Adrenal gland (tissue), 12 donors: Measurements from ENCODE around the gene THAP4. TPM values are rescaled to one million over a fixed set of nuclear protein-coding genes. Genes with fewer than 3 reads are reported as not detected.
"Not testable (repeated sequence)": the region's sequence is repeated elsewhere in the genome, so short reads cannot be mapped to it uniquely, and the experiment has no call there.

Experiments
- DNase-seq, 7 donors: peaks; one replicate each; pipeline ENCODE4 v3.0.0-alpha.2; 2019 to 2020
- H3K27ac ChIP-seq, 5 donors: fragments of 200-600 bp; sonication (generic) in 4 of 5; 1 replicate in 3 of 5; 2 replicates in 2 of 5; pipeline versions ENCODE4 v1.5.1 to v1.8.0; 2016 to 2020; ENCODE audit warnings: mild to moderate bottlenecking in 1 of 5
- H3K27me3 ChIP-seq: fragments of 200-600 bp; 2 replicates; pipeline ENCODE4 v1.8.0; 2021
- H3K36me3 ChIP-seq, 2 donors: fragments of 200-600 bp; replicated peaks in 1 of 2; 1 replicate in 1 of 2; 2 replicates in 1 of 2; pipeline versions ENCODE4 v1.5.1 to v1.8.0; 2018 to 2022
- H3K4me1 ChIP-seq, 2 donors: fragments of 200-600 bp; replicated peaks in 1 of 2; 1 replicate in 1 of 2; 2 replicates in 1 of 2; pipeline versions ENCODE4 v1.5.1 to v1.8.0; 2018 to 2021
- H3K4me3 ChIP-seq, 4 donors: fragments of 200-600 bp; sonication (generic) in 3 of 4; one replicate each; pipeline ENCODE4 v1.5.1; 2016 to 2018
- H3K9me3 ChIP-seq, 3 donors: fragments of 200-600 bp; sonication (generic) in 1 of 3; replicated peaks in 1 of 3; 1 replicate in 2 of 3; 2 replicates in 1 of 3; pipeline versions ENCODE4 v1.5.1 to v1.8.0; 2016 to 2021
- POLR2A ChIP-seq, 2 donors: fragments of 450-650 bp; IDR thresholded peaks; one replicate each; pipeline ENCODE4 v1.6.1; 2017; ENCODE audit warnings: antibody characterized with exemption in 2 of 2, mild to moderate bottlenecking in 2 of 2, moderate library complexity in 1 of 2
- WGBS, 4 donors: extraction: QIAGEN DNeasy Blood & Tissue Kit in 2 of 4; methylation state at CpG; one replicate each; pipeline versions ENCODE4 v1.1.5 to v1.1.7; 2013 to 2017; 5-methylcytosine and 5-hydroxymethylcytosine counted together
- intact Hi-C, 2 donors: fragments of 100-400 bp; cut with DNase I; formaldehyde crosslinking; loops; one replicate each; pipeline versions ENCODE4 v1.14.1 to v1.15.0; 2022 to 2023
- polyA plus RNA-seq, 3 donors: library from polyadenylated mRNA; stranded (reverse); fragments of 200-250 nt in 2 of 3; fragments of 350-450 nt in 1 of 3; fragmentation: Illumina TruSeq in 1 of 3; extraction: RNeasy Lipid Tissue Mini Kit (QIAGEN cat#74804) in 1 of 3; gene quantifications; one replicate each; pipeline ENCODE4 v1.2.3, GENCODE V29; 2013 to 2014
- total RNA-seq, 9 donors: library from RNA; depleted of rRNA in 4 of 9; stranded (reverse); fragments of >200 nt in 4 of 9; fragments of 120-200 nt in 1 of 9; fragmentation: NEBNext Ultra II Directional in 1 of 9; extraction: Animal tissue kit (Norgen Biotek cat#: 25700) in 1 of 9; gene quantifications; one replicate each; pipeline versions ENCODE4 v1.1.0 to v1.2.4, GENCODE V29; 2013 to 2023
- TF ChIP-seq, protein P1 (sequence below), 6 experiments: fragments of 450-650 bp in 4 of 6; fragments of 200-600 bp in 2 of 6; sonication (generic) in 1 of 6; IDR thresholded peaks; 1 replicate in 5 of 6; 2 replicates in 1 of 6; pipeline versions ENCODE4 v1.5.1 to v1.8.0; 2016 to 2021; ENCODE audit warnings: antibody characterized with exemption in 6 of 6, mild to moderate bottlenecking in 2 of 6, moderate library complexity in 1 of 6
- donor health status: healthy with polysubstance abuse.
- donor health status: Bipolar disorder and iron deficiency.
- donor health status: DM: yes; HTN: yes; CAD: no.
- donor health status: DM: no; HTN: no; CAD: no.
- donor health status: DM: no; HTN: no; CAD: no.
- donor health status: DM: yes; HTN: yes; CAD: no.

THAP4 gene
- total and polyA plus RNA-seq, 12 donors = 23.9 to 62.9 (median 41.1) TPM

DNA sequence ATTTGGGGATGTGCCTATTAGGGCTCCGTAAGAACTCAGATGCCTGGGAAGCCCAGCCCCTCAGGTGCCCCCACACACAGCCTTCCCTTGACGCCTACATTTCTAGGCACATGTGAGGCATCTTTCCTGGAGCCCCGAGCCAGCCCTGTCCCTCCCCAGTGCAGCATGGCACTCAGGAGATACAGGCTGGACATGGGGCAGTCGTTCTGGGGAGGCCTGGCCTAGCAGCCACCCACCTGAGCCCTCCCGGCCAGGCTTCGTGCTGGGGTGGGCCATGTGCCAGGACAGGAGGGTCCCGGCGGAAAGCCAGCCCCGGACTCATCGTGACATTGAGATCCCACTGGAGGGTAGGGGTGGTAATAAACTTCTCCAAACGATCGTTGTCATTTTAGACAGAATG lies 63.2 kb downstream of the THAP4 start:
- intact Hi-C loops = no loop called here
- DNase-seq = no peak
- no peaks in the 10 kb centered on the region for H3K4me1 ChIP-seq
- no peak overlapping the region for H3K27ac ChIP-seq
- no peaks in the 10 kb centered on the region for H3K36me3 ChIP-seq
- H3K9me3 ChIP-seq = no peaks in the 10 kb centered on the region
- no peaks in the 10 kb centered on the region for H3K27me3 ChIP-seq
- H3K4me3 ChIP-seq = no peak overlapping the region
- TF ChIP-seq POLR2A (IDR thresholded peaks at IDR 0.05) = no peak
- TF ChIP-seq, protein P1, sequence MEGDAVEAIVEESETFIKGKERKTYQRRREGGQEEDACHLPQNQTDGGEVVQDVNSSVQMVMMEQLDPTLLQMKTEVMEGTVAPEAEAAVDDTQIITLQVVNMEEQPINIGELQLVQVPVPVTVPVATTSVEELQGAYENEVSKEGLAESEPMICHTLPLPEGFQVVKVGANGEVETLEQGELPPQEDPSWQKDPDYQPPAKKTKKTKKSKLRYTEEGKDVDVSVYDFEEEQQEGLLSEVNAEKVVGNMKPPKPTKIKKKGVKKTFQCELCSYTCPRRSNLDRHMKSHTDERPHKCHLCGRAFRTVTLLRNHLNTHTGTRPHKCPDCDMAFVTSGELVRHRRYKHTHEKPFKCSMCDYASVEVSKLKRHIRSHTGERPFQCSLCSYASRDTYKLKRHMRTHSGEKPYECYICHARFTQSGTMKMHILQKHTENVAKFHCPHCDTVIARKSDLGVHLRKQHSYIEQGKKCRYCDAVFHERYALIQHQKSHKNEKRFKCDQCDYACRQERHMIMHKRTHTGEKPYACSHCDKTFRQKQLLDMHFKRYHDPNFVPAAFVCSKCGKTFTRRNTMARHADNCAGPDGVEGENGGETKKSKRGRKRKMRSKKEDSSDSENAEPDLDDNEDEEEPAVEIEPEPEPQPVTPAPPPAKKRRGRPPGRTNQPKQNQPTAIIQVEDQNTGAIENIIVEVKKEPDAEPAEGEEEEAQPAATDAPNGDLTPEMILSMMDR (IDR thresholded peaks at IDR 0.05) = no peak
- 87 to 95% (median 91%) methylated on average over 11 to 12 of the region's 12 CpGs for WGBS, 4 donors

DNA sequence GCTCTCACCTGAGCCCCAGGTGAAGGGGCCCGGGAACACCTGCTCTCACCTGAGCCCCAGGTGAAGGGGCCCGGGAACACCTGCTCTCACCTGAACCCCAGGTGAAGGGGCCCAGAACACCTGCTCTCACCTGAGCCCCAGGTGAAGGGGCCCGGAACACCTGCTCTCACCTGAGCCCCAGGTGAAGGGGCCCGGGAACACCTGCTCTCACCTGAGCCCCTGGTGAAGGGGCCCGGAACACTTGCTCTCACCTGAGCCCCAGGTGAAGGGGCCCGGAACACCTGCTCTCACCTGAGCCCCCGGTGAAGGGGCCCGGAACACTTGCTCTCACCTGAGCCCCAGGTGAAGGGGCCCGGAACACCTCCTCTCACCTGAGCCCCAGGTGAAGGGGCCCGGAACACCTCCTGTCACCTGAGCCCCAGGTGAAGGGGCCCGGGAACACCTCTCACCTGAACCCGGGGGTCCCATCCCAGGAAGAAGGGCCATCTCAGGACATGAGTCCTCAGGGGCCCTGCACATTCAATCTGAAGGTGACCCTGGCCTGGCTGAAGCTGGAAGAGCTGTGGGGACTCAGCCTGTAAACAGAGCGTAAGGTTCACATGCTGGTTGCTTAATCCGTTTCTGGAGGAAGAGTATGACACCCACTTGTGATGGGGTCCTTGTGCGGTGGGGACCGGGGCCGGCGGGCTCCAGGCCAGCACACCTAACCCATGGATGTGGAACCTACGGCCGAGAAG lies 63.9 kb downstream of the THAP4 start:
- H3K27ac ChIP-seq, H3K9me3 ChIP-seq, intact Hi-C loops, H3K4me3 ChIP-seq, DNase-seq, H3K36me3 ChIP-seq, H3K27me3 ChIP-seq, H3K4me1 ChIP-seq: not testable (repeated sequence)
- WGBS, 4 donors = 87 to 93% (median 91%) methylated on average over 8 to 19 of the region's 20 CpGs

DNA sequence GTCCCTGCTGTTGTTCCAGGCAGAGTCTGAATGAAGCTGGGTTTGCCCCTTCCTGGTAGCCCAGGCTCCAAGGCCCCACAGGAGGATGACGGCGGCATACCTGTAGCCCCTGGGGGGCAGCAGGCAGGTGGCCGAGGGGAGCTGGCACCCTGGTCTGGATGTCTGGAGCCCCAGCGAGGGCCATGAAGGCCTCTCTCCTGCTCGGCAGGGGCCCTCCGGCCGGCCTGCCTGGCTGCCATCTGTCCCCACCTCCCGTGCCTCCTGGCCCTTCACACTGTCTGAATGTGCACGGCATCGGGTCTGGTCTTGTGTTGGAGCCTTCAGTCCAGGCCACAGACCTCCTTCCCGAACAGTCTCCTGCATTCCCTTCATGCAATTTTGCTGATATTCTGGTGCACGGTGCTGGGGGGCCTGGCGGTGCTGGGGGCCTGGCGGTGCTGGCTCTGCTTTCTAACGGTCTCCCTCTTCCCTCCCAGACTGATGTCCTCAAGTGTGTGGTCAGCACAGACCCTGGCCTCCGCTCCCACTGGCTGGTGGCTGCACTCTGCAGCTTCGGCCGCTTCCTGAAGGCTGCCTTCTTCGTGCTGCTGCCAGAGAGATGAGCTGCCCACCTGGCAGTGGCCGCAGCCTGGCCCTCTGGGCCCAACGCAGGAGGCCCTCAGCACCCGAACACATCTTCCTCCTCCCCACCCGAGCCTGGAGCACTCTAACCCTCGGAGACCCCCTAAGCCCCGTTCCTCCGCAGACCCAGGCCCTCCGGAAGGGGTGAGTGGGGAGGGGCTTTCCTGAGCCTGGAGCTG lies 64.9 kb downstream of the THAP4 start:
- intact Hi-C loops = no loop called here
- no peaks in the 10 kb centered on the region for H3K9me3 ChIP-seq
- no peaks in the 10 kb centered on the region for H3K36me3 ChIP-seq
- 91 to 94% (median 91%) methylated on average over 15 to 27 of the region's 27 CpGs for WGBS, 4 donors
- no peaks in the 10 kb centered on the region for H3K4me1 ChIP-seq
- H3K4me3 ChIP-seq = no peak overlapping the region
- TF ChIP-seq, protein P1 (IDR thresholded peaks at IDR 0.05) = no peak
- no peak for TF ChIP-seq POLR2A (IDR thresholded peaks at IDR 0.05)
- DNase-seq = no peak
- H3K27ac ChIP-seq = no peak overlapping the region
- no peaks in the 10 kb centered on the region for H3K27me3 ChIP-seq

DNA sequence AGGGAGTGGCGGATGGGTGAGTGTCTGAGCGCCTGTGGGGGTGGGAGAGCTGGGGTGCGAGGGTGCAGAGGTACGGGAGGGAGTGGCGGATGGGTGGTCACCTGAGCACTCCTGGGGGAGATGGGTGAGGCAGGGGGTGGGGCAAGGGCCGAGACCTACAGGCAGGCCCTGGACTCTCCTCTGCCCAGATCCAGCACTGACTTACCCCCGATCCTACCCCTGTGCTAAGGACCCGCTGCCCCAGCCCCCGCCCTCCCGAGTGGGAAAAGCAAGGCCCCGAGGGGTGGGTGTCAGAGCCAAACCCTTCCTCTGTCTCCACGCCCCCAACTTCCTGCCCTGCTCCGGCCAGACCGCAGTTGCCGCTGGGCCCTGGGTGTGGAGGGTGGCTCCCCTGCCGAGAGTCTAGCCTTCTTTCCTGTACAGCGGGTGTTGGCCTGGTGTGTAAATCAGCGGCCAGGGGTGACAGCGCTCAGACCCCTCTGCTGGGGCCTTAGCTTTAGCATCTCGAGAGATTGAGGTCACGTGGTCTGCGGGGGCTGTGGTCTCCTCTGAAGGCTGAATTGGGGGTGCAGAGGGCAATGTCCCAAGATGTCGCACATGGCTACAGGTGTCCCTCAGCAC lies 65.9 kb downstream of the THAP4 start:
- TF ChIP-seq POLR2A (IDR thresholded peaks at IDR 0.05) = no peak
- TF ChIP-seq, protein P1 (IDR thresholded peaks at IDR 0.05) = no peak
- peak in 1 of 7 donors; percentile 11 for DNase-seq
- intact Hi-C loops = no loop called here
- Histone ChIP-seq H3K9me3 (no peaks in the 10 kb centered on the region), H3K36me3 (no peaks in the 10 kb centered on the region), H3K4me1 (no peaks in the 10 kb centered on the region), H3K27ac (no peak overlapping the region), H3K27me3 (no peaks in the 10 kb centered on the region), H3K4me3 (no peak overlapping the region)
- 78 to 92% (median 88%) methylated on average over 14 to 23 of the region's 23 CpGs for WGBS, 4 donors
